KBM-7 (cell line): Measurements from ENCODE around the gene HES1.
A peak's percentile ranks its signal among the peaks of the same experiment; 100 is the strongest.
"Not testable (repeated sequence)": the region's sequence is repeated elsewhere in the genome, so short reads cannot be mapped to it uniquely, and the experiment has no call there.

Experiments
- DNase-seq: peaks from one replicate; pipeline ENCODE4 v3.0.0-alpha.2; 2015
- in situ Hi-C: fragments of 300-500 bp; cut with MboI; formaldehyde crosslinking; loops from 2 replicates; pipeline ENCODE4 v1.14.3; 2020; ENCODE audit warnings: low sequenced_read_pairs, low pct_unique_long_range_greater_than_20kb, mixed read lengths

The HES1 gene

GRCh38 chr3:194121891-194122631, 13.9 kb upstream of the HES1 start:
- no peak for DNase-seq
- in situ Hi-C loops, result no loop called here

GRCh38 chr3:194123726-194124125, 12.2 kb upstream of the HES1 start:
- no peak for DNase-seq
- in situ Hi-C loops, result no loop called here

- DNase-seq, result no peak
- in situ Hi-C loops, result no loop called here
Observed at GRCh38 chr3:194124193-194124592, 11.8 kb upstream of the HES1 start.

GRCh38 chr3:194125442-194125841, 10.5 kb upstream of the HES1 start:
- in situ Hi-C loops, result no loop called here
- no peak for DNase-seq

- in situ Hi-C loops, result no loop called here
- no peak for DNase-seq
Observed at GRCh38 chr3:194126790-194127189, 9.2 kb upstream of the HES1 start.

- in situ Hi-C loops, result no loop called here
- no peak for DNase-seq
Observed at GRCh38 chr3:194128202-194128918, 7.6 kb upstream of the HES1 start.

GRCh38 chr3:194128919-194129295, 7.0 kb upstream of the HES1 start:
- DNase-seq, in situ Hi-C loops: not testable (repeated sequence)

- no peak for DNase-seq
- in situ Hi-C loops, result no loop called here
Observed at GRCh38 chr3:194129581-194130133, 6.3 kb upstream of the HES1 start.

GRCh38 chr3:194130188-194130587, 5.8 kb upstream of the HES1 start:
- no peak for DNase-seq
- in situ Hi-C loops, result no loop called here

GRCh38 chr3:194130807-194131589, 5.0 kb upstream of the HES1 start:
- no peak for DNase-seq
- in situ Hi-C loops, result no loop called here

GRCh38 chr3:194132465-194133286, 3.3 kb upstream of the HES1 start:
- in situ Hi-C loops, result no loop called here
- no peak for DNase-seq

GRCh38 chr3:194133661-194134230, 2.2 kb upstream of the HES1 start:
- DNase-seq, result peak; percentile 41
- in situ Hi-C loops, result no loop called here

GRCh38 chr3:194134231-194134756, 1.7 kb upstream of the HES1 start:
- in situ Hi-C loops, result no loop called here
- peak; percentile 74 for DNase-seq

- in situ Hi-C loops, result no loop called here
Observed at GRCh38 chr3:194134757-194135515, 1.0 kb upstream of the HES1 start.

GRCh38 chr3:194135516-194135805, 487 bp upstream of the HES1 start:
- DNase-seq, result no peak
- in situ Hi-C loops, result no loop called here

More at GRCh38 chr3:194134757-194135515, 1.0 kb upstream of the HES1 start:
- DNase-seq, result peak; percentile 95

GRCh38 chr3:194136519-194137007, 615 bp downstream of the HES1 start:
- DNase-seq, result no peak
- in situ Hi-C loops, result no loop called here

- in situ Hi-C loops, result no loop called here
- peak; percentile 96 for DNase-seq
Observed at GRCh38 chr3:194137008-194137505, 1.1 kb downstream of the HES1 start.
